Measurements from ENCODE around the gene TNFRSF1B. TPM values are rescaled to one million over a fixed set of nuclear protein-coding genes. Genes with fewer than 3 reads are reported as not detected.

The TNFRSF1B gene
- polyA plus RNA-seq, 1 donor: 16.3 TPM

DNA sequence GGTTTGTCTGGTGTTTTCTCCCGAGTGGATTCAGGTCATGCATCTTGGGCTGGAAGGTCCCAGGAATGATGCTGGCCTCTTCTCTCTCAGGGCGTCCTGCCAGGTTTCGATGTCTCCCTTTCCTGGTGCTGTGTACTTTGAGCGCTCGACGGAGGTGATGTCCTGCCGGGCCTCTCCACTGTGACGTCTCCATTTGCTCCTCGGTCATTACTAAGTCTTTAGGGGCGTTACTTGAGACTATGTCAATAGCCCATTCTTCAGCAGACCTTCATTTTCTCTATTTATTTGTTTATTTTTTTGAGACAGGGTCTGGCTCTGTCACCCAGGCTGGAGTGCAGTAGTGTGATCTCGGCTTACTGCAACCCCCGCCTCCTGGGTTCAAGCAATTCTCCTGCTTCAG is 37.2 kb upstream of the TNFRSF1B start:
- Histone ChIP-seq H3K27ac (ENCODE audit: low read length) (no peak overlapping the region), H3K27me3 (ENCODE audit: control insufficient read depth, insufficient read depth, low read length) (no peaks in the 10 kb centered on the region), H3K36me3 (ENCODE audit: control insufficient read depth, insufficient read depth, low read length) (no peaks in the 10 kb centered on the region), H3K9me3 (ENCODE audit: control insufficient read depth, low read depth, low read length) (no peaks in the 10 kb centered on the region), H3K4me1 (ENCODE audit: control insufficient read depth, insufficient read depth, low read length) (peaks cover 19% of the 10 kb centered on the region), H3K4me3 (ENCODE audit: low read length) (no peak overlapping the region)
- peak in 1 of 2 donors; percentile 63 for DNase-seq
- 100% methylated on average over 3 of the region's 12 CpGs for WGBS (ENCODE audit: insufficient coverage, low lambda C conversion rate)

DNA sequence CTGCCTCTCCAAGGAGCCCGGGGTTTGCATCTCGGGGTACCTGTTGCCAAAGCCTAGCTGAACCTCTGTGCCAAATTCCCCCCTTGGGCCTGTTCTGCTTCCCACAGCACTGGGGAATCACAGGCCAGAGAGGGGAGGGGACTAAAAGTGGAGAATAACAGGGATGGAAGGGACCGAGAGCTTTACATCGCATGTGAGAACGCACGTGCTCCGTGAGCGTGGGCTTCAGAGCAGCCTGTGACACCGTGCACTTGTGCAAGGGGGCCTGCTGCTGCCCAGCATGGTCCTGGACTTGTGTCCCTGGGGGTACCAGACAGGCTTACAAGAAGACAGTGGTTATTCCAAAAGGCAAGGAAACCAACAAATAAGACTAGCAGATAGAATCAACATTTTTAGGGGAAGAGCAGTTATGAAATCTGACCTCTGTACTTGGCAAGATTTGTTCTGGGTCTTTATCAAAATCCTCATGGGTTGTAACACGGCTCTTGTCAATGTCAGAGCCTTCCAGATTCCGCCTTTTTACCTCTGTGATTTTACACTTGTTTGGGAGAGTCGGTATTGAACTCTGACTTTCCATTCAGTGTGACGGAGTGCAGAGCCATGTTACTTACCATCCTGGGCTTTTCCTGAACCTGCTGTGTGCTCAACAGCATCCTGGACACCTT is 36.2 kb upstream of the TNFRSF1B start:
- WGBS (ENCODE audit: insufficient coverage, low lambda C conversion rate): no CpG with 5 or more reads among the region's 13 CpGs
- Histone ChIP-seq H3K4me1 (ENCODE audit: control insufficient read depth, insufficient read depth, low read length) (peaks cover 12% of the 10 kb centered on the region), H3K27ac (ENCODE audit: low read length) (peak overlapping the region; percentile 31), H3K27me3 (ENCODE audit: control insufficient read depth, insufficient read depth, low read length) (no peaks in the 10 kb centered on the region), H3K9me3 (ENCODE audit: control insufficient read depth, low read depth, low read length) (no peaks in the 10 kb centered on the region), H3K36me3 (ENCODE audit: control insufficient read depth, insufficient read depth, low read length) (no peaks in the 10 kb centered on the region), H3K4me3 (ENCODE audit: low read length) (no peak overlapping the region)
- DNase-seq: no peak

- Histone ChIP-seq H3K9me3 (ENCODE audit: control insufficient read depth, low read depth, low read length) (no peaks in the 10 kb centered on the region), H3K27ac (ENCODE audit: low read length) (no peak overlapping the region), H3K27me3 (ENCODE audit: control insufficient read depth, insufficient read depth, low read length) (no peaks in the 10 kb centered on the region), H3K4me3 (ENCODE audit: low read length) (no peak overlapping the region), H3K4me1 (ENCODE audit: control insufficient read depth, insufficient read depth, low read length) (peaks cover 18% of the 10 kb centered on the region), H3K36me3 (ENCODE audit: control insufficient read depth, insufficient read depth, low read length) (no peaks in the 10 kb centered on the region)
- no peak for DNase-seq
- 100% methylated on average over 1 of the region's 8 CpGs for WGBS (ENCODE audit: insufficient coverage, low lambda C conversion rate)
These were observed 34.7 kb upstream of the TNFRSF1B start for GRCh38 chr1:12132078-12132477.

GRCh38 chr1:12134716-12135115 is 32.1 kb upstream of the TNFRSF1B start:
- Histone ChIP-seq H3K27me3 (ENCODE audit: control insufficient read depth, insufficient read depth, low read length) (no peaks in the 10 kb centered on the region), H3K27ac (ENCODE audit: low read length) (no peak overlapping the region), H3K9me3 (ENCODE audit: control insufficient read depth, low read depth, low read length) (peaks cover 3% of the 10 kb centered on the region), H3K36me3 (ENCODE audit: control insufficient read depth, insufficient read depth, low read length) (no peaks in the 10 kb centered on the region), H3K4me3 (ENCODE audit: low read length) (no peak overlapping the region), H3K4me1 (ENCODE audit: control insufficient read depth, insufficient read depth, low read length) (peaks cover 27% of the 10 kb centered on the region)
- WGBS (ENCODE audit: insufficient coverage, low lambda C conversion rate): no CpG with 5 or more reads among the region's 10 CpGs
- no peak for DNase-seq

GRCh38 chr1:12135612-12136011 is 31.2 kb upstream of the TNFRSF1B start:
- Histone ChIP-seq H3K36me3 (ENCODE audit: control insufficient read depth, insufficient read depth, low read length) (no peaks in the 10 kb centered on the region), H3K4me1 (ENCODE audit: control insufficient read depth, insufficient read depth, low read length) (peaks cover 22% of the 10 kb centered on the region), H3K9me3 (ENCODE audit: control insufficient read depth, low read depth, low read length) (peaks cover 3% of the 10 kb centered on the region), H3K27ac (ENCODE audit: low read length) (no peak overlapping the region), H3K27me3 (ENCODE audit: control insufficient read depth, insufficient read depth, low read length) (no peaks in the 10 kb centered on the region), H3K4me3 (ENCODE audit: low read length) (no peak overlapping the region)
- no CpG with 5 or more reads among the region's 6 CpGs for WGBS (ENCODE audit: insufficient coverage, low lambda C conversion rate)
- DNase-seq: no peak

GRCh38 chr1:12136916-12137610 is 29.7 kb upstream of the TNFRSF1B start:
- WGBS (ENCODE audit: insufficient coverage, low lambda C conversion rate): 77% methylated on average over 3 of the region's 8 CpGs
- Histone ChIP-seq H3K27ac (ENCODE audit: low read length) (peak overlapping the region; percentile 60), H3K9me3 (ENCODE audit: control insufficient read depth, low read depth, low read length) (peaks cover 3% of the 10 kb centered on the region), H3K4me1 (ENCODE audit: control insufficient read depth, insufficient read depth, low read length) (peaks cover 19% of the 10 kb centered on the region), H3K4me3 (ENCODE audit: low read length) (no peak overlapping the region), H3K36me3 (ENCODE audit: control insufficient read depth, insufficient read depth, low read length) (no peaks in the 10 kb centered on the region), H3K27me3 (ENCODE audit: control insufficient read depth, insufficient read depth, low read length) (no peaks in the 10 kb centered on the region)
- DNase-seq: no peak

GRCh38 chr1:12138196-12139168 is 28.3 kb upstream of the TNFRSF1B start:
- H3K27ac ChIP-seq (ENCODE audit: low read length): no peak overlapping the region
- no peaks in the 10 kb centered on the region for H3K27me3 ChIP-seq (ENCODE audit: control insufficient read depth, insufficient read depth, low read length)
- no peak for DNase-seq
- H3K9me3 ChIP-seq (ENCODE audit: control insufficient read depth, low read depth, low read length): peaks cover 3% of the 10 kb centered on the region
- peaks cover 32% of the 10 kb centered on the region for H3K4me1 ChIP-seq (ENCODE audit: control insufficient read depth, insufficient read depth, low read length)
- no peak overlapping the region for H3K4me3 ChIP-seq (ENCODE audit: low read length)
- WGBS (ENCODE audit: insufficient coverage, low lambda C conversion rate): no CpG with 5 or more reads among the region's 31 CpGs
- no peaks in the 10 kb centered on the region for H3K36me3 ChIP-seq (ENCODE audit: control insufficient read depth, insufficient read depth, low read length)

DNA sequence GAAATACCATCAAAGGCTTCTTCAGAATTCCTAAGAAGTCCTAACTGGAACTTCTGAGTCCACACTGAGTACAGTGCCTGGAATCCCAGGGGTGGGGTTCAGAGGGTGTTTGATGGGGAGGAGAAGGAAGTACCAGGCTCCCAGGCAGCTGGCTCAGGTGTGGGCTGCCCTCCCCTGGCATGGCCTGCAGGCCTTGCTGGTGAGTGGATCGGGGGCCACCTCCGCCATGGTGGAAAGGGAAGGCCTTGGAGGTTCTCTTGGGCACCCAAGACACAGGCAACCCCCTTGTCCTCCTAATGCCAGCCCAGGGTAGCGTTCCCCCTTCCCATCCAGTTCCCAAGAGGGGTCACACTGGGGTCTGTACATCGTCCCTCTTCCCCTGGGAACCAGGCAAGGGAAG is 26.8 kb upstream of the TNFRSF1B start:
- H3K27ac ChIP-seq (ENCODE audit: low read length): no peak overlapping the region
- H3K36me3 ChIP-seq (ENCODE audit: control insufficient read depth, insufficient read depth, low read length): no peaks in the 10 kb centered on the region
- peaks cover 3% of the 10 kb centered on the region for H3K9me3 ChIP-seq (ENCODE audit: control insufficient read depth, low read depth, low read length)
- H3K4me3 ChIP-seq (ENCODE audit: low read length): no peak overlapping the region
- peaks cover 46% of the 10 kb centered on the region for H3K4me1 ChIP-seq (ENCODE audit: control insufficient read depth, insufficient read depth, low read length)
- no peak for DNase-seq
- WGBS (ENCODE audit: insufficient coverage, low lambda C conversion rate): no CpG with 5 or more reads among the region's 4 CpGs
- H3K27me3 ChIP-seq (ENCODE audit: control insufficient read depth, insufficient read depth, low read length): no peaks in the 10 kb centered on the region

- Histone ChIP-seq H3K4me1 (ENCODE audit: control insufficient read depth, insufficient read depth, low read length) (peaks cover 51% of the 10 kb centered on the region), H3K9me3 (ENCODE audit: control insufficient read depth, low read depth, low read length) (peaks cover 3% of the 10 kb centered on the region), H3K27ac (ENCODE audit: low read length) (no peak overlapping the region), H3K4me3 (ENCODE audit: low read length) (no peak overlapping the region), H3K27me3 (ENCODE audit: control insufficient read depth, insufficient read depth, low read length) (no peaks in the 10 kb centered on the region), H3K36me3 (ENCODE audit: control insufficient read depth, insufficient read depth, low read length) (no peaks in the 10 kb centered on the region)
- WGBS (ENCODE audit: insufficient coverage, low lambda C conversion rate): no CpG with 5 or more reads among the region's 12 CpGs
- DNase-seq: no peak
These were observed 26.2 kb upstream of the TNFRSF1B start for GRCh38 chr1:12140515-12141162.
